Mucosa of rectum (tissue), 2 donors: Measurements from ENCODE around the gene LUC7L3.
A peak's percentile ranks its signal among the peaks of the same experiment; 100 is the strongest.

ENCODE experiments used
- H3K27ac ChIP-seq, 2 donors: one replicate each; pipeline ENCODE4 v1.7.0; 2013; ENCODE audit warnings: inconsistent platforms in 2 of 2, low read depth in 2 of 2, low read length in 2 of 2
- H3K27me3 ChIP-seq, 2 donors: one replicate each; pipeline ENCODE4 v1.7.0; 2013; ENCODE audit warnings: low read length in 2 of 2; ENCODE audit not compliant: control insufficient read depth in 2 of 2, insufficient read depth in 2 of 2
- H3K36me3 ChIP-seq, 2 donors: one replicate each; pipeline ENCODE4 v1.7.0; 2013; ENCODE audit warnings: low read length in 2 of 2; ENCODE audit not compliant: control insufficient read depth in 2 of 2, insufficient read depth in 2 of 2
- H3K4me1 ChIP-seq, 2 donors: one replicate each; pipeline ENCODE4 v1.7.0; 2013; ENCODE audit warnings: low read length in 2 of 2, mild to moderate bottlenecking in 1 of 2; ENCODE audit not compliant: control insufficient read depth in 2 of 2, insufficient read depth in 2 of 2
- H3K4me3 ChIP-seq, 2 donors: one replicate each; pipeline ENCODE4 v1.7.0; 2013; ENCODE audit warnings: low read length in 2 of 2
- H3K9ac ChIP-seq, 2 donors: one replicate each; pipeline ENCODE4 v1.7.0; 2013; ENCODE audit warnings: low read length in 2 of 2, low read depth in 1 of 2, mild to moderate bottlenecking in 1 of 2
- H3K9me3 ChIP-seq, 2 donors: one replicate each; pipeline ENCODE4 v1.7.0; 2013; ENCODE audit warnings: low read length in 2 of 2; ENCODE audit not compliant: control insufficient read depth in 2 of 2
- donor health status: healthy.
- donor health status: Normal muscosa, but diverticular disease.

The LUC7L3 gene

GRCh38 chr17:50685691-50686493, 33.5 kb upstream of the LUC7L3 start:
- H3K27me3 ChIP-seq = no peaks in the 10 kb centered on the region
- H3K9me3 ChIP-seq = no peaks in the 10 kb centered on the region
- H3K27ac ChIP-seq = peak overlapping the region; percentile 87 to 88
- H3K4me3 ChIP-seq = peak overlapping the region; percentile 6 to 33
- H3K9ac ChIP-seq = peak overlapping the region; percentile 58 to 68
- H3K4me1 ChIP-seq = peaks cover 58 to 81% of the 10 kb centered on the region in 2 donors
- H3K36me3 ChIP-seq = peaks cover 4 to 7% of the 10 kb centered on the region in 2 donors

- H3K4me3 ChIP-seq = peak overlapping the region; percentile 6 to 33
- H3K36me3 ChIP-seq = peaks cover 4 to 7% of the 10 kb centered on the region in 2 donors
- H3K4me1 ChIP-seq = peaks cover 59 to 81% of the 10 kb centered on the region in 2 donors
- peak overlapping the region; percentile 58 to 68 for H3K9ac ChIP-seq
- no peaks in the 10 kb centered on the region for H3K27me3 ChIP-seq
- H3K9me3 ChIP-seq = no peaks in the 10 kb centered on the region
- peak overlapping the region; percentile 87 to 88 for H3K27ac ChIP-seq
These were observed 32.8 kb upstream of the LUC7L3 start for GRCh38 chr17:50686494-50687199.

- Histone ChIP-seq H3K36me3 (peaks cover 7% of the 10 kb centered on the region in 2 donors), H3K4me3 (peak overlapping the region in 1 of 2 donors; percentile 15), H3K9ac (peak overlapping the region in 1 of 2 donors; percentile 44), H3K9me3 (no peaks in the 10 kb centered on the region), H3K27me3 (no peaks in the 10 kb centered on the region), H3K4me1 (peaks cover 63 to 85% of the 10 kb centered on the region in 2 donors), H3K27ac (peak overlapping the region; percentile 87 to 88)
These were observed 32.0 kb upstream of the LUC7L3 start for GRCh38 chr17:50687200-50688066.

- Histone ChIP-seq H3K9me3 (no peaks in the 10 kb centered on the region), H3K4me3 (no peak overlapping the region), H3K9ac (no peak overlapping the region), H3K27ac (no peak overlapping the region), H3K27me3 (no peaks in the 10 kb centered on the region), H3K36me3 (peaks cover 7 to 10% of the 10 kb centered on the region in 2 donors), H3K4me1 (peaks cover 67 to 85% of the 10 kb centered on the region in 2 donors)
These were observed 31.2 kb upstream of the LUC7L3 start for GRCh38 chr17:50688245-50688644.

GRCh38 chr17:50689251-50689650, 30.2 kb upstream of the LUC7L3 start:
- H3K4me1 ChIP-seq = peaks cover 63 to 84% of the 10 kb centered on the region in 2 donors
- H3K27ac ChIP-seq = peak overlapping the region; percentile 43 to 81
- peak overlapping the region in 1 of 2 donors; percentile 3 for H3K9ac ChIP-seq

GRCh38 chr17:50689956-50690886, 29.2 kb upstream of the LUC7L3 start:
- Histone ChIP-seq H3K9me3 (no peaks in the 10 kb centered on the region), H3K9ac (peak overlapping the region in 1 of 2 donors; percentile 54), H3K4me1 (peaks cover 62 to 82% of the 10 kb centered on the region in 2 donors), H3K27me3 (no peaks in the 10 kb centered on the region), H3K4me3 (no peak overlapping the region), H3K36me3 (peaks cover 12 to 14% of the 10 kb centered on the region in 2 donors), H3K27ac (peak overlapping the region; percentile 81 to 89)

More at GRCh38 chr17:50689251-50689650, 30.2 kb upstream of the LUC7L3 start:
- no peak overlapping the region for H3K4me3 ChIP-seq
- H3K27me3 ChIP-seq = no peaks in the 10 kb centered on the region
- no peaks in the 10 kb centered on the region for H3K9me3 ChIP-seq
- H3K36me3 ChIP-seq = peaks cover 10 to 12% of the 10 kb centered on the region in 2 donors

- H3K9ac ChIP-seq = peak overlapping the region in 1 of 2 donors; percentile 61
- no peaks in the 10 kb centered on the region for H3K9me3 ChIP-seq
- H3K36me3 ChIP-seq = peaks cover 19 to 22% of the 10 kb centered on the region in 2 donors
- no peak overlapping the region for H3K4me3 ChIP-seq
- H3K27ac ChIP-seq = peak overlapping the region; percentile 81 to 89
- peaks cover 56 to 81% of the 10 kb centered on the region in 2 donors for H3K4me1 ChIP-seq
- no peaks in the 10 kb centered on the region for H3K27me3 ChIP-seq
These were observed 28.4 kb upstream of the LUC7L3 start for GRCh38 chr17:50690887-50691549.

GRCh38 chr17:50691550-50692447, 27.6 kb upstream of the LUC7L3 start:
- H3K27ac ChIP-seq = peak overlapping the region; percentile 81 to 89
- H3K4me1 ChIP-seq = peaks cover 49 to 75% of the 10 kb centered on the region in 2 donors
- H3K36me3 ChIP-seq = peaks cover 27 to 29% of the 10 kb centered on the region in 2 donors

More at GRCh38 chr17:50691550-50692447, 27.6 kb upstream of the LUC7L3 start:
- H3K9me3 ChIP-seq = no peaks in the 10 kb centered on the region
- H3K4me3 ChIP-seq = peak overlapping the region in 1 of 2 donors; percentile 10
- no peaks in the 10 kb centered on the region for H3K27me3 ChIP-seq
- peak overlapping the region; percentile 54 to 61 for H3K9ac ChIP-seq
